Mesothelial cell of epicardium (in vitro differentiated cells): ENCODE results near the gene RHOF. TPM values are rescaled to one million over a fixed set of nuclear protein-coding genes. Genes with fewer than 3 reads are reported as not detected.

Experiments
- DNase-seq, 2 experiments: peaks; one replicate each; pipeline ENCODE4 v3.0.0; 2021; ENCODE audit warnings: low spot score in 2 of 2; ENCODE audit not compliant: unreplicated experiment in 2 of 2
- H3K27ac Mint-ChIP-seq: 2 replicates; pipeline ENCODE4 v1.8.0; 2021; ENCODE audit warnings: mixed read lengths
- H3K27me3 Mint-ChIP-seq: 2 replicates; pipeline ENCODE4 v1.8.0; 2021; ENCODE audit warnings: low read depth, mixed read lengths
- H3K36me3 Mint-ChIP-seq: 2 replicates; pipeline ENCODE4 v1.8.0; 2021; ENCODE audit warnings: mixed read lengths
- H3K4me1 Mint-ChIP-seq: 2 replicates; pipeline ENCODE4 v1.8.0; 2021; ENCODE audit warnings: mixed read lengths
- H3K4me3 Mint-ChIP-seq: 2 replicates; pipeline ENCODE4 v1.8.0; 2021; ENCODE audit warnings: mild to moderate bottlenecking, moderate library complexity, mixed read lengths
- H3K9me3 Mint-ChIP-seq: 2 replicates; pipeline ENCODE4 v1.8.0; 2021; ENCODE audit warnings: mixed read lengths
- CTCF ChIP-seq: fragments of 200-600 bp; sonication (generic); IDR thresholded peaks from one replicate; pipeline ENCODE4 v1.5.0; 2021; ENCODE audit warnings: antibody characterized with exemption; ENCODE audit not compliant: unreplicated experiment
- total RNA-seq: library from RNA; stranded (reverse); gene quantifications from 3 replicates; pipeline ENCODE4 v1.2.1, GENCODE V29; 2021

RHOF gene
- total RNA-seq, 1 donor from 2014 or later = 37.8 TPM

- peaks cover 12% of the 10 kb centered on the region for H3K36me3 Mint-ChIP-seq
- H3K9me3 Mint-ChIP-seq = no peaks in the 10 kb centered on the region
- no peaks in the 10 kb centered on the region for H3K27me3 Mint-ChIP-seq
- no peak for TF ChIP-seq CTCF
- peaks cover 30% of the 10 kb centered on the region for H3K4me1 Mint-ChIP-seq
- DNase-seq = no peak
- peak overlapping the region; percentile 98 for H3K27ac Mint-ChIP-seq
- peak overlapping the region; percentile 95 for H3K4me3 Mint-ChIP-seq
Measured at GRCh38 chr12:121804417-121805111, 11.1 kb upstream of the RHOF start.

- Mint-ChIP-seq H3K4me3 (peak within 1 kb of the TSS; percentile 95), H3K27me3 (no peaks in the 10 kb centered on the region), H3K9me3 (no peaks in the 10 kb centered on the region), H3K27ac (peak within 1 kb of the TSS; percentile 100), H3K36me3 (peaks cover 6% of the 10 kb centered on the region), H3K4me1 (peaks cover 35% of the 10 kb centered on the region)
- no peak for TF ChIP-seq CTCF
- no peak for DNase-seq
Measured at GRCh38 chr12:121803861-121804416, 10.5 kb upstream of the RHOF start, which contains the start of gene SETD1B. SETD1B (plus strand) TSS chr12:121804009; CDS start chr12:121804738, 729 bp downstream.

- Mint-ChIP-seq H3K4me3 (peak overlapping the region; percentile 90), H3K27me3 (no peaks in the 10 kb centered on the region), H3K36me3 (peaks cover 4% of the 10 kb centered on the region), H3K9me3 (no peaks in the 10 kb centered on the region), H3K27ac (peak overlapping the region; percentile 100), H3K4me1 (peaks cover 44% of the 10 kb centered on the region)
- DNase-seq = peak; percentile 83 to 90
- TF ChIP-seq CTCF = no peak
Measured at GRCh38 chr12:121802843-121803698, 9.6 kb upstream of the RHOF start.

- Mint-ChIP-seq H3K4me1 (peaks cover 49% of the 10 kb centered on the region), H3K27me3 (no peaks in the 10 kb centered on the region), H3K36me3 (peaks cover 4% of the 10 kb centered on the region), H3K9me3 (no peaks in the 10 kb centered on the region), H3K4me3 (peak overlapping the region; percentile 90), H3K27ac (peak overlapping the region; percentile 100)
- TF ChIP-seq CTCF = no peak
- DNase-seq = no peak
Measured at GRCh38 chr12:121802485-121802842, 9.0 kb upstream of the RHOF start.

- Mint-ChIP-seq H3K27ac (peak overlapping the region; percentile 100), H3K4me3 (peak overlapping the region; percentile 90), H3K27me3 (no peaks in the 10 kb centered on the region), H3K9me3 (no peaks in the 10 kb centered on the region), H3K36me3 (peaks cover 4% of the 10 kb centered on the region), H3K4me1 (peaks cover 54% of the 10 kb centered on the region)
- DNase-seq = no peak
- no peak for TF ChIP-seq CTCF
Measured at GRCh38 chr12:121801595-121802484, 8.4 kb upstream of the RHOF start.
